HL-60 (cell line): Measurements from ENCODE around the gene SLC7A4.

Experiments
- GABPA ChIP-seq: IDR thresholded peaks from 2 replicates; pipeline ENCODE4 v1.6.1; 2012; ENCODE audit warnings: low read depth
- POLR2AphosphoS5 ChIP-seq: IDR thresholded peaks from 2 replicates; pipeline ENCODE4 v1.6.1; 2012; ENCODE audit warnings: low read depth
- TF ChIP-seq, protein P1 (sequence below): IDR thresholded peaks from one replicate; pipeline ENCODE4 v1.5.1; 2011; ENCODE audit warnings: low read length, control low read depth, inconsistent platforms; ENCODE audit not compliant: insufficient read depth
- TF ChIP-seq, protein P2 (sequence below): IDR thresholded peaks from 2 replicates; pipeline ENCODE4 v1.6.1; 2012; ENCODE audit warnings: low read depth; ENCODE audit not compliant: insufficient replicate concordance

DNA sequence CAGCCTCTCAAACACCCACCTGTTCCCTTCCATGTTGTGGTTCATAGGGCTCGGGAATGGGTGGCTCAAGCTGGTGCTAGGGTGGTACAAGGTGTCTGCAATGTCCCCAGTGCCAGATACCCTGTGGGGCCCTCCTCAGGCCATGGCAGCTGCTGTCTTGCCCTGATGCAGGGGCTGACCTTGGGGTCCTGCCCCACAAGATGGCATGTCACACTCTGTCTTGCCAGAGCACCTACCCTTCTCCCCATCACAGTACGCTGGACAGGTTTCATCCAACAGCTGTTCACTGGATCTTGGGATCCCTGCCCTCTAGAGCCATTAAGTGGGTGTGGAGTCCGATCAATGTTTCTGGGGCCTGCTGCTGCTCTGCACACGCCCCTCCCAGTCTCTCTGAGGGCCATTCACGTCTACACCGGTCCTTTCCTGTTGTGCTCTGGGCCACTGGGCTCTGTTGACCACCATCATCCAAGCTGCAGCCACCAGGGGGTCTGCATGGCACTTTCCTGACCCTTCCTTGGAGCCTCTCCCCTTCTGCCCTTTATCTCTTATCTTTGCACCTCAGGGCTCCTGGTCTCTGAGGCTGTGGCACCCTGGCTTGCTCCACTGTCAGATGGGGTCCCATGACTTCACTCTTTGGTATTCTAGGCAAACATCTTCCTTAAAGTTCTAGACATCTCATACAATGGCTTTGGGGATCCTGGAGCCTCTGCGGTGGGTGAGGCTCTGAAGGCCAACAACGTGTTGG lies 20.5 kb upstream of the SLC7A4 start:
- TF ChIP-seq, protein P1, sequence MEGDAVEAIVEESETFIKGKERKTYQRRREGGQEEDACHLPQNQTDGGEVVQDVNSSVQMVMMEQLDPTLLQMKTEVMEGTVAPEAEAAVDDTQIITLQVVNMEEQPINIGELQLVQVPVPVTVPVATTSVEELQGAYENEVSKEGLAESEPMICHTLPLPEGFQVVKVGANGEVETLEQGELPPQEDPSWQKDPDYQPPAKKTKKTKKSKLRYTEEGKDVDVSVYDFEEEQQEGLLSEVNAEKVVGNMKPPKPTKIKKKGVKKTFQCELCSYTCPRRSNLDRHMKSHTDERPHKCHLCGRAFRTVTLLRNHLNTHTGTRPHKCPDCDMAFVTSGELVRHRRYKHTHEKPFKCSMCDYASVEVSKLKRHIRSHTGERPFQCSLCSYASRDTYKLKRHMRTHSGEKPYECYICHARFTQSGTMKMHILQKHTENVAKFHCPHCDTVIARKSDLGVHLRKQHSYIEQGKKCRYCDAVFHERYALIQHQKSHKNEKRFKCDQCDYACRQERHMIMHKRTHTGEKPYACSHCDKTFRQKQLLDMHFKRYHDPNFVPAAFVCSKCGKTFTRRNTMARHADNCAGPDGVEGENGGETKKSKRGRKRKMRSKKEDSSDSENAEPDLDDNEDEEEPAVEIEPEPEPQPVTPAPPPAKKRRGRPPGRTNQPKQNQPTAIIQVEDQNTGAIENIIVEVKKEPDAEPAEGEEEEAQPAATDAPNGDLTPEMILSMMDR, result no peak
- TF ChIP-seq, protein P2, sequence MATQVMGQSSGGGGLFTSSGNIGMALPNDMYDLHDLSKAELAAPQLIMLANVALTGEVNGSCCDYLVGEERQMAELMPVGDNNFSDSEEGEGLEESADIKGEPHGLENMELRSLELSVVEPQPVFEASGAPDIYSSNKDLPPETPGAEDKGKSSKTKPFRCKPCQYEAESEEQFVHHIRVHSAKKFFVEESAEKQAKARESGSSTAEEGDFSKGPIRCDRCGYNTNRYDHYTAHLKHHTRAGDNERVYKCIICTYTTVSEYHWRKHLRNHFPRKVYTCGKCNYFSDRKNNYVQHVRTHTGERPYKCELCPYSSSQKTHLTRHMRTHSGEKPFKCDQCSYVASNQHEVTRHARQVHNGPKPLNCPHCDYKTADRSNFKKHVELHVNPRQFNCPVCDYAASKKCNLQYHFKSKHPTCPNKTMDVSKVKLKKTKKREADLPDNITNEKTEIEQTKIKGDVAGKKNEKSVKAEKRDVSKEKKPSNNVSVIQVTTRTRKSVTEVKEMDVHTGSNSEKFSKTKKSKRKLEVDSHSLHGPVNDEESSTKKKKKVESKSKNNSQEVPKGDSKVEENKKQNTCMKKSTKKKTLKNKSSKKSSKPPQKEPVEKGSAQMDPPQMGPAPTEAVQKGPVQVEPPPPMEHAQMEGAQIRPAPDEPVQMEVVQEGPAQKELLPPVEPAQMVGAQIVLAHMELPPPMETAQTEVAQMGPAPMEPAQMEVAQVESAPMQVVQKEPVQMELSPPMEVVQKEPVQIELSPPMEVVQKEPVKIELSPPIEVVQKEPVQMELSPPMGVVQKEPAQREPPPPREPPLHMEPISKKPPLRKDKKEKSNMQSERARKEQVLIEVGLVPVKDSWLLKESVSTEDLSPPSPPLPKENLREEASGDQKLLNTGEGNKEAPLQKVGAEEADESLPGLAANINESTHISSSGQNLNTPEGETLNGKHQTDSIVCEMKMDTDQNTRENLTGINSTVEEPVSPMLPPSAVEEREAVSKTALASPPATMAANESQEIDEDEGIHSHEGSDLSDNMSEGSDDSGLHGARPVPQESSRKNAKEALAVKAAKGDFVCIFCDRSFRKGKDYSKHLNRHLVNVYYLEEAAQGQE, result no peak
- no peak for TF ChIP-seq POLR2AphosphoS5
- no peak for TF ChIP-seq GABPA
